ENCODE measurements around the gene NPY4R. TPM values are rescaled to one million over a fixed set of nuclear protein-coding genes. Genes with fewer than 3 reads are reported as not detected.
"Not testable (repeated sequence)": the region's sequence is repeated elsewhere in the genome, so short reads cannot be mapped to it uniquely, and the experiment has no call there.

NPY4R gene
- polyA plus RNA-seq (ENCODE audit: insufficient read length in 4 of 4), result not detected

- not testable (repeated sequence) for DNase-seq (ENCODE audit: low read depth in 4 of 4, low spot score in 3 of 4)
Observed at GRCh38 chr10:46465765-46466164, at the start of gene NPY4R. Gene NPY4R (minus strand): TSS chr10:46465958. CDS start chr10:46462635, 3,323 bp downstream.

GRCh38 chr10:46515366-46515765, 49.6 kb upstream of the NPY4R start:
- DNase-seq (ENCODE audit: low read depth in 4 of 4, low spot score in 3 of 4), result no peak

GRCh38 chr10:46514899-46515298, 49.1 kb upstream of the NPY4R start:
- no peak for DNase-seq (ENCODE audit: low read depth in 4 of 4, low spot score in 3 of 4)

GRCh38 chr10:46514431-46514861, 48.7 kb upstream of the NPY4R start:
- no peak for DNase-seq (ENCODE audit: low read depth in 4 of 4, low spot score in 3 of 4)

- DNase-seq (ENCODE audit: low read depth in 4 of 4, low spot score in 3 of 4), result not testable (repeated sequence)
Observed at GRCh38 chr10:46513333-46513732, 47.6 kb upstream of the NPY4R start.

- DNase-seq (ENCODE audit: low read depth in 4 of 4, low spot score in 3 of 4), result not testable (repeated sequence)
Observed at GRCh38 chr10:46512725-46513124, 47.0 kb upstream of the NPY4R start.

- not testable (repeated sequence) for DNase-seq (ENCODE audit: low read depth in 4 of 4, low spot score in 3 of 4)
Observed at GRCh38 chr10:46512002-46512401, 46.2 kb upstream of the NPY4R start.

- not testable (repeated sequence) for DNase-seq (ENCODE audit: low read depth in 4 of 4, low spot score in 3 of 4)
Observed at GRCh38 chr10:46499990-46500389, 34.2 kb upstream of the NPY4R start.

- DNase-seq (ENCODE audit: low read depth in 4 of 4, low spot score in 3 of 4), result not testable (repeated sequence)
Observed at GRCh38 chr10:46498985-46499703, 33.4 kb upstream of the NPY4R start.

- not testable (repeated sequence) for DNase-seq (ENCODE audit: low read depth in 4 of 4, low spot score in 3 of 4)
Observed at GRCh38 chr10:46497878-46498277, 32.1 kb upstream of the NPY4R start.

- DNase-seq (ENCODE audit: low read depth in 4 of 4, low spot score in 3 of 4), result not testable (repeated sequence)
Observed at GRCh38 chr10:46497401-46497800, 31.6 kb upstream of the NPY4R start.

- DNase-seq (ENCODE audit: low read depth in 4 of 4, low spot score in 3 of 4), result not testable (repeated sequence)
Observed at GRCh38 chr10:46491364-46492114, 25.8 kb upstream of the NPY4R start.

GRCh38 chr10:46490285-46490684, 24.5 kb upstream of the NPY4R start:
- not testable (repeated sequence) for DNase-seq (ENCODE audit: low read depth in 4 of 4, low spot score in 3 of 4)

GRCh38 chr10:46486459-46486858, 20.7 kb upstream of the NPY4R start:
- not testable (repeated sequence) for DNase-seq (ENCODE audit: low read depth in 4 of 4, low spot score in 3 of 4)

GRCh38 chr10:46474746-46475320, 9.1 kb upstream of the NPY4R start:
- not testable (repeated sequence) for DNase-seq (ENCODE audit: low read depth in 4 of 4, low spot score in 3 of 4)

GRCh38 chr10:46473758-46474157, 8.0 kb upstream of the NPY4R start:
- DNase-seq (ENCODE audit: low read depth in 4 of 4, low spot score in 3 of 4), result not testable (repeated sequence)

GRCh38 chr10:46470134-46470533, 4.4 kb upstream of the NPY4R start:
- DNase-seq (ENCODE audit: low read depth in 4 of 4, low spot score in 3 of 4), result not testable (repeated sequence)

GRCh38 chr10:46468119-46468809, 2.5 kb upstream of the NPY4R start:
- not testable (repeated sequence) for DNase-seq (ENCODE audit: low read depth in 4 of 4, low spot score in 3 of 4)

GRCh38 chr10:46463608-46464007, 2.1 kb downstream of the NPY4R start:
- not testable (repeated sequence) for DNase-seq (ENCODE audit: low read depth in 4 of 4, low spot score in 3 of 4)

- not testable (repeated sequence) for DNase-seq (ENCODE audit: low read depth in 4 of 4, low spot score in 3 of 4)
Observed at GRCh38 chr10:46462276-46462675, 3.5 kb downstream of the NPY4R start.

- DNase-seq (ENCODE audit: low read depth in 4 of 4, low spot score in 3 of 4), result not testable (repeated sequence)
Observed at GRCh38 chr10:46459579-46459978, 6.2 kb downstream of the NPY4R start.
